HEK293 (cell line): ENCODE results near the gene ZNF593OS.

Source experiments
- BCL6B ChIP-seq: fragments of 450-650 bp; formaldehyde crosslinking; IDR thresholded peaks from 2 replicates; pipeline ENCODE4 v1.5.1; 2017; ENCODE audit warnings: missing biosample characterization, missing genetic modification characterization
- HIC1 ChIP-seq: fragments of 450-650 bp; formaldehyde crosslinking; IDR thresholded peaks from 2 replicates; pipeline ENCODE4 v1.5.1; 2016; ENCODE audit warnings: missing biosample characterization, missing genetic modification characterization
- IKZF3 ChIP-seq: fragments of 450-650 bp; IDR thresholded peaks from 2 replicates; pipeline ENCODE4 v1.5.0; 2018; ENCODE audit warnings: missing biosample characterization, mild to moderate bottlenecking, missing genetic modification characterization, moderate library complexity
- INSM2 ChIP-seq: fragments of 450-650 bp; formaldehyde crosslinking; IDR thresholded peaks from 2 replicates; pipeline ENCODE4 v1.5.1; 2016; ENCODE audit warnings: missing biosample characterization, missing genetic modification characterization
- MYNN ChIP-seq: fragments of 450-650 bp; formaldehyde crosslinking; IDR thresholded peaks from 2 replicates; pipeline ENCODE4 v1.5.1; 2016; ENCODE audit warnings: missing biosample characterization, missing genetic modification characterization, borderline replicate concordance
- REPIN1 ChIP-seq: fragments of 450-650 bp; formaldehyde crosslinking; IDR thresholded peaks from 2 replicates; pipeline ENCODE4 v1.5.1; 2017; ENCODE audit warnings: missing biosample characterization, missing genetic modification characterization, low read depth
- ZBTB49 ChIP-seq: fragments of 450-650 bp; formaldehyde crosslinking; IDR thresholded peaks from 2 replicates; pipeline ENCODE4 v1.5.1; 2016; ENCODE audit warnings: missing biosample characterization, missing genetic modification characterization, low read depth
- ZFP41 ChIP-seq: fragments of 450-650 bp; formaldehyde crosslinking; IDR thresholded peaks from 2 replicates; pipeline ENCODE4 v1.5.1; 2016; ENCODE audit warnings: missing biosample characterization, missing genetic modification characterization, borderline replicate concordance
- ZFP69B ChIP-seq: fragments of 450-650 bp; formaldehyde crosslinking; IDR thresholded peaks from 2 replicates; pipeline ENCODE4 v1.5.1; 2016; ENCODE audit warnings: missing biosample characterization, missing genetic modification characterization
- ZNF121 ChIP-seq: fragments of 450-650 bp; formaldehyde crosslinking; IDR thresholded peaks from 2 replicates; pipeline ENCODE4 v1.5.1; 2016; ENCODE audit warnings: missing biosample characterization, missing genetic modification characterization
- ZNF157 ChIP-seq: fragments of 450-650 bp; formaldehyde crosslinking; IDR thresholded peaks from 2 replicates; pipeline ENCODE4 v1.5.1; 2016; ENCODE audit warnings: missing biosample characterization, missing genetic modification characterization
- ZNF169 ChIP-seq: fragments of 450-650 bp; formaldehyde crosslinking; IDR thresholded peaks from 2 replicates; pipeline ENCODE4 v1.5.1; 2016; ENCODE audit warnings: missing biosample characterization, missing genetic modification characterization
- ZNF202 ChIP-seq: fragments of 450-650 bp; formaldehyde crosslinking; IDR thresholded peaks from 2 replicates; pipeline ENCODE4 v1.5.1; 2016; ENCODE audit warnings: missing biosample characterization, missing genetic modification characterization, borderline replicate concordance
- ZNF23 ChIP-seq: fragments of 450-650 bp; formaldehyde crosslinking; IDR thresholded peaks from 2 replicates; pipeline ENCODE4 v1.5.1; 2016; ENCODE audit warnings: missing biosample characterization, missing genetic modification characterization, borderline replicate concordance
- ZNF239 ChIP-seq: fragments of 450-650 bp; formaldehyde crosslinking; IDR thresholded peaks from 2 replicates; pipeline ENCODE4 v1.5.1; 2016; ENCODE audit warnings: missing biosample characterization, missing genetic modification characterization
- ZNF311 ChIP-seq: fragments of 450-650 bp; formaldehyde crosslinking; IDR thresholded peaks from 2 replicates; pipeline ENCODE4 v1.5.1; 2017; ENCODE audit warnings: missing biosample characterization, missing genetic modification characterization, borderline replicate concordance
- ZNF350 ChIP-seq: fragments of 450-650 bp; formaldehyde crosslinking; IDR thresholded peaks from 2 replicates; pipeline ENCODE4 v1.5.0; 2017; ENCODE audit warnings: missing biosample characterization, mild to moderate bottlenecking, missing genetic modification characterization
- ZNF37A ChIP-seq: fragments of 450-650 bp; IDR thresholded peaks from 2 replicates; pipeline ENCODE4 v1.5.1; 2018; ENCODE audit warnings: missing biosample characterization, missing genetic modification characterization
- ZNF394 ChIP-seq: fragments of 450-650 bp; formaldehyde crosslinking; IDR thresholded peaks from 2 replicates; pipeline ENCODE4 v1.5.1; 2016; ENCODE audit warnings: missing biosample characterization, missing genetic modification characterization, mild to moderate bottlenecking, moderate library complexity, borderline replicate concordance
- ZNF404 ChIP-seq: fragments of 450-650 bp; formaldehyde crosslinking; IDR thresholded peaks from 2 replicates; pipeline ENCODE4 v1.5.1; 2017; ENCODE audit warnings: missing biosample characterization, missing genetic modification characterization
- ZNF501 ChIP-seq: fragments of 450-650 bp; formaldehyde crosslinking; IDR thresholded peaks from 2 replicates; pipeline ENCODE4 v1.5.1; 2016; ENCODE audit warnings: missing biosample characterization, missing genetic modification characterization
- ZNF518A ChIP-seq: fragments of 450-650 bp; formaldehyde crosslinking; conservative IDR thresholded peaks from 2 replicates; pipeline ENCODE4 v1.5.1; 2016; ENCODE audit warnings: low read depth, missing biosample characterization, missing genetic modification characterization
- ZNF596 ChIP-seq: fragments of 450-650 bp; IDR thresholded peaks from 2 replicates; pipeline ENCODE4 v1.5.0; 2018; ENCODE audit warnings: missing biosample characterization, mild to moderate bottlenecking, missing genetic modification characterization, moderate library complexity
- ZNF629 ChIP-seq: fragments of 450-650 bp; formaldehyde crosslinking; IDR thresholded peaks from 2 replicates; pipeline ENCODE4 v1.5.1; 2017; ENCODE audit warnings: missing biosample characterization, missing genetic modification characterization
- TF ChIP-seq, protein P1 (sequence below): fragments of 450-650 bp; formaldehyde crosslinking; IDR thresholded peaks from 2 replicates; pipeline ENCODE4 v1.5.1; 2017; ENCODE audit warnings: missing biosample characterization, missing genetic modification characterization

Gene ZNF593OS

DNA sequence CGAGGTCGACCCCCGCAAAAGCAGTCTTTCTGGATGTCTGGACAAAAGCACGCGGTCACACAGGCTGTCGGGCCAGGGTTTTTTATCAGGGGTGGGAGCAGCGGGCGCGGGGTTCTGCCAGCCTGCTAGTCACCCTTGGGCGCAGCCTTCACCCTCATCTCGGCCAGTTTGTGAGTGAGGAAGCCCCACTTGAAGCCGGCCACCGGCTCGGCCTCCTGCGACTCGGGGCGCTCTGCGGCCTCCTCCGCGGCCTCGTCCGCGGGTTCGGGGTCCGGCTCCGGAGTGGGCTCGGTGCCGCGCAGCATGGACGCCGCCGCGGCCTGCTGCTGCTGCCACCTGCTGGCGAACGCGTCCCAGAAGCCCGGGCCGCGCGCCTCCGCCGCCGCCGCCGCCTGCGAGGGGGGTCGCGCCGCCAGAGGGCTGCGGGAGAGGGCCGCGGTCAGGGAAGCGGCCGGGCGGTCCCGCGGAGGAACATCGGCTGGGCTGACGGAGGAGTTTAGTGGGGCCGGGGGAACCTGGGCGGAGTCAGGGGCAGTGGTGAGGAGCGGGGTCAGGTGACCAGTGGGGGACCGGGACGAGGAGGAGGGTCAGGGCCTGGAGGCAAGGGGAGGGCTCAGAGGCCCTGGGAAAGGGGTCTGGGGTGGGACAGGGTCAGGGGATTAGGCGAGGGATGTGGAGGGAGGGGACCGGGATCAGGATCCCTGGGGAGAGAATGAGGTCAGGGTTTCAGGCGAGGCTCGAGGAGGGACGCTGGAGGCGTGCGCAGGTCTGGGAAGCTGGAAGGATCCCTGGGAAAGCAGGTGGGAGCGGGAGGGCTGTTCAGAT lies 7.4 kb downstream of the ZNF593OS start (continued):
- TF ChIP-seq ZNF121 (tag by site-specific recombination) = no peak
- TF ChIP-seq INSM2 = no peak
- TF ChIP-seq ZBTB49 = no peak
- TF ChIP-seq, protein P1, sequence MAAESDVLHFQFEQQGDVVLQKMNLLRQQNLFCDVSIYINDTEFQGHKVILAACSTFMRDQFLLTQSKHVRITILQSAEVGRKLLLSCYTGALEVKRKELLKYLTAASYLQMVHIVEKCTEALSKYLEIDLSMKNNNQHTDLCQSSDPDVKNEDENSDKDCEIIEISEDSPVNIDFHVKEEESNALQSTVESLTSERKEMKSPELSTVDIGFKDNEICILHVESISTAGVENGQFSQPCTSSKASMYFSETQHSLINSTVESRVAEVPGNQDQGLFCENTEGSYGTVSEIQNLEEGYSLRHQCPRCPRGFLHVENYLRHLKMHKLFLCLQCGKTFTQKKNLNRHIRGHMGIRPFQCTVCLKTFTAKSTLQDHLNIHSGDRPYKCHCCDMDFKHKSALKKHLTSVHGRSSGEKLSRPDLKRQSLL (tag by site-specific recombination) = peak; percentile 87
- TF ChIP-seq ZNF596 (tag by site-specific recombination) = peak; percentile 26; the same call in 1 of the 2 replicates
- no peak for TF ChIP-seq ZNF157 (tag by site-specific recombination)
- no peak for TF ChIP-seq ZNF404
- TF ChIP-seq ZNF518A = no peak
- no peak for TF ChIP-seq ZNF239 (tag by site-specific recombination)
- TF ChIP-seq ZNF202 (tag by site-specific recombination) = no peak
- TF ChIP-seq ZFP41 = no peak
- no peak for TF ChIP-seq IKZF3
- TF ChIP-seq BCL6B = no peak
- no peak for TF ChIP-seq ZNF350
- TF ChIP-seq ZNF37A (tag by site-specific recombination) = 0 out of 2 replicates have a peak, but pooled peaks have one; percentile 7
- no peak for TF ChIP-seq ZNF394 (tag by site-specific recombination)
- TF ChIP-seq REPIN1 (tag by site-specific recombination) = no peak
- TF ChIP-seq ZNF501 (tag by site-specific recombination) = no peak
- peak; percentile 48; the same call in 1 of the 2 replicates for TF ChIP-seq HIC1
- no peak for TF ChIP-seq ZNF23 (tag by site-specific recombination)
- no peak for TF ChIP-seq ZNF629 (tag by site-specific recombination)
- TF ChIP-seq ZFP69B = no peak
- TF ChIP-seq MYNN (tag by site-specific recombination) = no peak
- no peak for TF ChIP-seq ZNF311 (tag by site-specific recombination)
- TF ChIP-seq ZNF169 = no peak
